ENCODE measurements around the gene ACSS3.

Gene ACSS3

GRCh38 chr12:81288651-81289050 lies 210.8 kb downstream of the ACSS3 start:
- no peaks in the 10 kb centered on the region for H3K9me3 ChIP-seq (ENCODE audit: insufficient read depth, low read length)
- H4K20me1 ChIP-seq (ENCODE audit: low read depth, low read length) = no peaks in the 10 kb centered on the region
- H3K27ac ChIP-seq (ENCODE audit: low read depth, low read length) = no peak overlapping the region
- no peak overlapping the region for H3K9ac ChIP-seq (ENCODE audit: low read length)
- no peak overlapping the region for H3K4me2 ChIP-seq (ENCODE audit: low read depth, low read length, poor library complexity, severe bottlenecking)
- H3K79me2 ChIP-seq (ENCODE audit: insufficient read depth, low read length) = no peaks in the 10 kb centered on the region
- no peak overlapping the region for H2AFZ ChIP-seq (ENCODE audit: low read depth, low read length, severe bottlenecking)
- no peaks in the 10 kb centered on the region for H3K9me2 ChIP-seq (replicated peaks; ENCODE audit: insufficient read depth, low read length)
- no peaks in the 10 kb centered on the region for H3F3A ChIP-seq (ENCODE audit: insufficient read depth)
- H3K36me3 ChIP-seq (ENCODE audit: low read length) = no peaks in the 10 kb centered on the region
- no peaks in the 10 kb centered on the region for H3K27me3 ChIP-seq (ENCODE audit: low read length)
- TF ChIP-seq EZH2phosphoT487 (conservative IDR thresholded peaks at IDR 0.05; ENCODE audit: low read length) (no peak), CTCF (IDR thresholded peaks at IDR 0.05; ENCODE audit: insufficient read depth, low read length, poor library complexity, severe bottlenecking) (no peak)
- no peak overlapping the region for H3K4me3 ChIP-seq (ENCODE audit: insufficient read depth, low read length, poor library complexity, severe bottlenecking)

- H3K4me2 ChIP-seq (ENCODE audit: low read depth, low read length, poor library complexity, severe bottlenecking) = peak overlapping the region; percentile 12
- H3K9me2 ChIP-seq (replicated peaks; ENCODE audit: insufficient read depth, low read length) = no peaks in the 10 kb centered on the region
- no peaks in the 10 kb centered on the region for H3K9me3 ChIP-seq (ENCODE audit: insufficient read depth, low read length)
- TF ChIP-seq CTCF (IDR thresholded peaks at IDR 0.05; ENCODE audit: insufficient read depth, low read length, poor library complexity, severe bottlenecking) (no peak), EZH2phosphoT487 (conservative IDR thresholded peaks at IDR 0.05; ENCODE audit: low read length) (no peak)
- H4K20me1 ChIP-seq (ENCODE audit: low read depth, low read length) = no peaks in the 10 kb centered on the region
- no peaks in the 10 kb centered on the region for H3K79me2 ChIP-seq (ENCODE audit: insufficient read depth, low read length)
- no peak overlapping the region for H2AFZ ChIP-seq (ENCODE audit: low read depth, low read length, severe bottlenecking)
- H3K4me3 ChIP-seq (ENCODE audit: insufficient read depth, low read length, poor library complexity, severe bottlenecking) = no peak overlapping the region
- H3K27me3 ChIP-seq (ENCODE audit: low read length) = no peaks in the 10 kb centered on the region
- no peak overlapping the region for H3K9ac ChIP-seq (ENCODE audit: low read length)
- H3K27ac ChIP-seq (ENCODE audit: low read depth, low read length) = no peak overlapping the region
- H3K36me3 ChIP-seq (ENCODE audit: low read length) = no peaks in the 10 kb centered on the region
- no peaks in the 10 kb centered on the region for H3F3A ChIP-seq (ENCODE audit: insufficient read depth)
Observed at GRCh38 chr12:81294325-81295190, 216.7 kb downstream of the ACSS3 start.

- H3K9ac ChIP-seq (ENCODE audit: low read length) = no peak overlapping the region
- H3K27ac ChIP-seq (ENCODE audit: low read depth, low read length) = no peak overlapping the region
- H2AFZ ChIP-seq (ENCODE audit: low read depth, low read length, severe bottlenecking) = no peak overlapping the region
- H3K36me3 ChIP-seq (ENCODE audit: low read length) = no peaks in the 10 kb centered on the region
- no peak for TF ChIP-seq CTCF (IDR thresholded peaks at IDR 0.05; ENCODE audit: insufficient read depth, low read length, poor library complexity, severe bottlenecking)
- TF ChIP-seq EZH2phosphoT487 (conservative IDR thresholded peaks at IDR 0.05; ENCODE audit: low read length) = no peak
- H3K9me2 ChIP-seq (replicated peaks; ENCODE audit: insufficient read depth, low read length) = no peaks in the 10 kb centered on the region
- no peak overlapping the region for H3K4me3 ChIP-seq (ENCODE audit: insufficient read depth, low read length, poor library complexity, severe bottlenecking)
- no peaks in the 10 kb centered on the region for H3F3A ChIP-seq (ENCODE audit: insufficient read depth)
- H3K9me3 ChIP-seq (ENCODE audit: insufficient read depth, low read length) = no peaks in the 10 kb centered on the region
- H3K27me3 ChIP-seq (ENCODE audit: low read length) = no peaks in the 10 kb centered on the region
- no peak overlapping the region for H3K4me2 ChIP-seq (ENCODE audit: low read depth, low read length, poor library complexity, severe bottlenecking)
- no peaks in the 10 kb centered on the region for H3K79me2 ChIP-seq (ENCODE audit: insufficient read depth, low read length)
- H4K20me1 ChIP-seq (ENCODE audit: low read depth, low read length) = no peaks in the 10 kb centered on the region
Observed at GRCh38 chr12:81295251-81295650, 217.4 kb downstream of the ACSS3 start.

Data from SU-DHL-6 (cell line).